Keratinocyte (primary cell): ENCODE measurements around the gene CLSTN2.

Experiments
- CTCF ChIP-seq, 3 experiments: IDR thresholded peaks in 1 of 3; conservative IDR thresholded peaks in 1 of 3; optimal IDR thresholded peaks in 1 of 3; 2 replicates in 2 of 3; 3 replicates in 1 of 3; pipeline versions ENCODE3 to v1.5.1; 2011; ENCODE audit warnings: low read length in 3 of 3, mild to moderate bottlenecking in 3 of 3, moderate library complexity in 2 of 3, control low read depth in 1 of 3, inconsistent platforms in 1 of 3; ENCODE audit not compliant: insufficient read depth in 2 of 3; ENCODE audit errors: extremely low read depth in 1 of 3
- EZH2 ChIP-seq: IDR thresholded peaks from one replicate; pipeline ENCODE4 v1.6.1; 2012; ENCODE audit warnings: inconsistent platforms, mild to moderate bottlenecking, low read length, moderate library complexity

GRCh38 chr3:140198242-140198641, 263.3 kb downstream of the CLSTN2 start:
- TF ChIP-seq EZH2 (no peak), CTCF (optimal IDR thresholded peaks at IDR 0.05 in 1 of 3, IDR thresholded peaks at IDR 0.05 in 1 of 3, conservative IDR thresholded peaks at IDR 0.05 in 1 of 3; ENCODE audit: extremely low read depth in 1 of 3, insufficient read depth in 2 of 3, low read length in 3 of 3) (no peak)
